Measurements from ENCODE around the gene CCR7.
"Not testable (repeated sequence)": the region's sequence is repeated elsewhere in the genome, so short reads cannot be mapped to it uniquely, and the experiment has no call there.

CCR7 gene

DNA sequence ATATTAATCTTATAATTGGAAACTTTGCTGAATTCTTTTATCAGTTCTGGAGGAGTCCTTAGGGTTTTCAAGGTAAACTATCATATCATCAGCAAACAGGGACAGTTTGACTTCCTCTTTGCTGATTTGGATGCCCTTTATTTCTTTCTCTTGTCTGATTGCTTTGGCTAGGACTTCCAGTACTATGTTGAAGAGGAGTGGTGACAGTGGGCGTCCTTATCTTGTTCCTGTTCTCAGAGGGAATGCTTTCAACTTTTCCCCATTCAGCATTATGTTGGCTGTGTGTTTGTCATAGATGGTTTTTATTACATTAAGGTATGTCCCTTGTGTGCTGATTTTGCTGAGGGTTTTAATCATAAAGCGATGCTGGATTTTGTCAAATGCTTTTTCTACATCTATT, 19.7 kb upstream of the CCR7 start:
- H3K4me3 Mint-ChIP-seq; H3K27me3 Mint-ChIP-seq; H3K36me3 Mint-ChIP-seq (ENCODE audit: insufficient read depth); H3K27ac Mint-ChIP-seq; H3K9me3 Mint-ChIP-seq; DNase-seq; ATAC-seq (replicated peaks): not testable (repeated sequence)
- H3K4me1 Mint-ChIP-seq (ENCODE audit: low read depth in 2 of 2), result peaks cover 30 to 41% of the 10 kb centered on the region in 2 donors

DNA sequence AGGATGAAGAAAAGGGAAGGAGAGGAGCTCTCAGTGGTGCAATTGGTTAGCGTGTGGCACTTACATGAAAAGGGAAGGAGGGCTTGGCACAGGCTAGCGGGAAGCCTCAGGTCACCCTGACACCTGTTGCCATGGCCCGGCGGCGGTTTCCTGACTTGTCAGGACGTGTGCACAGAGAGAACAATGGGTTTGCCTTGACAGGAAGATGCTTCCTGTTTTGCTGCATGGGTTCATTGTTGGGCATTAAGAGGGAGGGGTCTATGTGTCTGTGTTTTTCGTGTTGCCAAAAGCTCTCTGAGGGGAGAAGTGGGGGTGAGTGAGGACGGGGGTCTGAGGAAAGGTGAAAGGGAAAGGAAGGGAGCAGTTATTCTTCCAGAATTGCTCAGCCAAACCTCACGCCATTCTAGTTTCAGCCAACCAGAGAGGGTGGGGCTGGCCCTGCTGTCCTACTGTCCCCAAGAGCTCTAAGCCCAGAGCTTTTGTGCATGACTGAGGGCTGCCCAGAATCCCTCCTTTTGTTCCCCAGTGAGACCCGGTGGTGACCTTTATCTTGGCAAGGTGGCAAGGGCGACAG, 17.1 kb upstream of the CCR7 start:
- Mint-ChIP-seq H3K27me3 (no peaks in the 10 kb centered on the region), H3K4me1 (ENCODE audit: low read depth in 2 of 2) (peaks cover 23 to 33% of the 10 kb centered on the region in 2 donors), H3K9me3 (peaks cover 0 to 2% of the 10 kb centered on the region in 2 donors), H3K36me3 (ENCODE audit: insufficient read depth) (peaks cover 3% of the 10 kb centered on the region), H3K4me3 (peak overlapping the region; percentile 61 to 73), H3K27ac (peak overlapping the region; percentile 33 to 89)
- ATAC-seq (replicated peaks), result peak; percentile 97
- DNase-seq, result peak in 2 of 3 experiments; percentile 41 to 44

DNA sequence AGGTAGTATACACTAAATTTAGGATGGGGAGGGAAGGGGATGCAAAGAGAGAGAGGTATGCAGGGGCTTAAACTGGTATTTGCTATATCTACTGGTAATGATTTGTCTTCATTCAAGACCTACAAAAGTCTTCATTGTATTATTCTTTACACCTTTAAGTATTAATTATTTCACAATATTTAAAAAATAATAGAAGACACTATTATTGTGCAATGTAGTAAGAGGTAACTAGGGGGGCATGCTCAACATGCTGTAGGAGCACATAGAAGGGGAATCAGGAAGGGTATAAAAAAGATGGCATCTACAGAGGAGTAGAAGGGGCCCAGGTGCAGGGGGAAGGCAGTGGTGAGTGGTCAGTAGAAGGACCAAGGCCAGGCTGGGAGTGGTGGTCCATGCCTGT, 14.9 kb upstream of the CCR7 start:
- H3K4me3 Mint-ChIP-seq, result no peak overlapping the region
- peak overlapping the region; percentile 30 to 73 for H3K27ac Mint-ChIP-seq
- H3K9me3 Mint-ChIP-seq, result peaks cover 0 to 2% of the 10 kb centered on the region in 2 donors
- ATAC-seq (replicated peaks), result no peak
- H3K27me3 Mint-ChIP-seq, result no peaks in the 10 kb centered on the region
- peaks cover 24 to 33% of the 10 kb centered on the region in 2 donors for H3K4me1 Mint-ChIP-seq (ENCODE audit: low read depth in 2 of 2)
- H3K36me3 Mint-ChIP-seq (ENCODE audit: insufficient read depth), result no peaks in the 10 kb centered on the region
- DNase-seq, result no peak

DNA sequence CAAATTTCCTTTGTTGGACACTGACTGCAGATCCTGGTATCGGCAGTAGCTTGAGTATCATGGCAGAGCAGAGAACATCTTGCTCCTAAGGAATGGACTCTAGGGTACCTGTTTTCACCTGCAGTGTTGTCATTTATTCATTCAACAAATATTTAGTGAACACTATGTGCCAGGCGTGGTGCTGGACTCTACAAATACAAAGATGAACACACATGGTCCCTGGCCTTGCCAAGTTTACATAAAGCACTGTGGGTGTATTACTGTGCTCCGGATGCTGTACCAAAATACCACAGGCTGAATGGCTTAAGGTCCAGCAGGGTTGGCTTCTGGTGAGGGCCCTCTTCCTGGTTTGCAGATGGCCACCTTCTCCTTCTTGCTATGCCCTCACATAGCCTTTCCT, 14.2 kb upstream of the CCR7 start:
- no peak for ATAC-seq (replicated peaks)

DNA sequence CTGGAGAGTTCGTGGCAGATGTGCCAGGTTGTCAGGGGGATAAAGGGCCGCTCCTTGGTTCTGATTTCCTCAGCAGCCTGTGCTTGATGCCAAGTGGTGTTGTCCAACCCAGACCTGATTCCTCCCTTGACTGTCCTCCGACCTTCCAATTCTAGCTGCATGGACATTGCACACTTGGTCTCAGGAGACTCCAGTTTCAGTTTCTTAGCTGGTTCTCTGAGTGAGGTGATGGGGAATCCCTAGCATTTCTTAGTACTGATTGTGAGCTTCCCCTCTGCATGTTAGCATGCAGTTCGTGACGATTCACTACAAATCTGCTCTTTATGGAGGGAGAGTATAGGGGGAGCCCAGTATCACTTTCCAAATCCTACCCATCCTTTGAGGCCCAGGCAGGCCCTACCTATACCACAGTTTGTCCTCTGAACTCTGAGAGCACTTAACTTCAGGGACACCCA, 12.4 kb upstream of the CCR7 start:
- ATAC-seq (replicated peaks) (no peak), DNase-seq (no peak)
- Mint-ChIP-seq H3K9me3 (peaks cover 0 to 6% of the 10 kb centered on the region in 2 donors), H3K4me3 (no peak overlapping the region), H3K36me3 (ENCODE audit: insufficient read depth) (no peaks in the 10 kb centered on the region), H3K4me1 (ENCODE audit: low read depth in 2 of 2) (peaks cover 18 to 20% of the 10 kb centered on the region in 2 donors), H3K27ac (no peak overlapping the region), H3K27me3 (no peaks in the 10 kb centered on the region)

More for the DNA sequence above, 14.2 kb upstream of the CCR7 start:
- no peak for DNase-seq
- Mint-ChIP-seq H3K4me3 (no peak overlapping the region), H3K4me1 (ENCODE audit: low read depth in 2 of 2) (peaks cover 24 to 27% of the 10 kb centered on the region in 2 donors), H3K27ac (no peak overlapping the region), H3K9me3 (peaks cover 0 to 2% of the 10 kb centered on the region in 2 donors), H3K36me3 (ENCODE audit: insufficient read depth) (no peaks in the 10 kb centered on the region), H3K27me3 (no peaks in the 10 kb centered on the region)

DNA sequence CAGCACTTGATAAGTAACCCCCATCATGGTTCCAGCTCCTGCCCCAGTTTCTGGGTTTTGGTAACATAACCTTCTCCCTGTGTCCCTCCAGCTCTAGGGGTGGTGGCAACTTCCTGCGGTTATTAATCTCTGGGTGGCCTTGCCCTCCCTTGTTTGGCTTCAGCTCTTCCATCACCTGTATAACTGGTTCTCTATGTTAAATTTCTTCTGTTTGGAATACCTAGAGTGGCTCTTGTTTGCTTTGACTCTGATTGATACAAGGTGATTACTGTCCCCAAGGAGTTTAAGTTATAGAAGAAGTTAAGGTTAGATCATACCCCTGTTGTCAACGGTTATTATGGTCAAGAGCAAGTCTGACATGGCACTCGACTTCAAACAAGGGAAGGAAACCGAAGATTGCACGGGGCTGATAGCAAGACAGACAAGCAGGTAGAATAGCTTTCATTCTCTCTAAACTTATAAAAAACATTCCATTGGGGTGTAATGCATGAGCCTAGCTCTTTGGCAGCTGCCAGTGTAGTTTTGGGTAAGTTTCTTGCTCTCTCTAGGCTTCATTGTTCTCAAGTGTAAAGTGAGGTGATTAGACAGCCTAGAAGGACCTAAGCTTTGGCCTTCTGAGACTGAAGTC, 11.0 kb upstream of the CCR7 start:
- Mint-ChIP-seq H3K36me3 (ENCODE audit: insufficient read depth) (no peaks in the 10 kb centered on the region), H3K27me3 (peaks cover 0 to 1% of the 10 kb centered on the region in 2 donors), H3K4me1 (ENCODE audit: low read depth in 2 of 2) (peaks cover 7 to 10% of the 10 kb centered on the region in 2 donors), H3K27ac (no peak overlapping the region), H3K4me3 (no peak overlapping the region), H3K9me3 (peaks cover 0 to 6% of the 10 kb centered on the region in 2 donors)
- no peak for DNase-seq
- no peak for ATAC-seq (replicated peaks)

DNA sequence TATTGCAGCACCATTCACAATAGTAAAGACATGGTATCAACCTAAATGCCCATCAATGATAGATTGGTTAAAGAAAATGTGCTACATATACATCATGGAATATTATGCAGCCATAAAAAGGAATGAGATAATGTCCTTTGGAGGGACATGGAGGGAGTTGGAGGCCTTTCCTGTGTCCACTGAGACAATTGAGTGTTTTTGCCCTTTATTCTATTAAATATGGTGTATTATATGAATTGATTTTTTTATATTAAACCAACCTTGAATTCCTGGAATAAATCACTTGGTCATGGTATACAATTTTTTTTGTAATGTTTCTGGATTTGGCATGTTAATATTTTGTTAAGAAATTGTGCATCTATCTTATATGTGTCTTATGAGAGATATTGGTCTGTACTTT, 9.0 kb upstream of the CCR7 start:
- H3K4me3 Mint-ChIP-seq, result no peak overlapping the region
- H3K9me3 Mint-ChIP-seq, result peaks cover 0 to 6% of the 10 kb centered on the region in 2 donors
- H3K36me3 Mint-ChIP-seq (ENCODE audit: insufficient read depth), result no peaks in the 10 kb centered on the region
- H3K4me1 Mint-ChIP-seq (ENCODE audit: low read depth in 2 of 2), result peaks cover 0 to 7% of the 10 kb centered on the region in 2 donors
- DNase-seq (no peak), ATAC-seq (replicated peaks) (no peak)
- H3K27me3 Mint-ChIP-seq, result peaks cover 6 to 13% of the 10 kb centered on the region in 2 donors
- no peak overlapping the region for H3K27ac Mint-ChIP-seq

DNA sequence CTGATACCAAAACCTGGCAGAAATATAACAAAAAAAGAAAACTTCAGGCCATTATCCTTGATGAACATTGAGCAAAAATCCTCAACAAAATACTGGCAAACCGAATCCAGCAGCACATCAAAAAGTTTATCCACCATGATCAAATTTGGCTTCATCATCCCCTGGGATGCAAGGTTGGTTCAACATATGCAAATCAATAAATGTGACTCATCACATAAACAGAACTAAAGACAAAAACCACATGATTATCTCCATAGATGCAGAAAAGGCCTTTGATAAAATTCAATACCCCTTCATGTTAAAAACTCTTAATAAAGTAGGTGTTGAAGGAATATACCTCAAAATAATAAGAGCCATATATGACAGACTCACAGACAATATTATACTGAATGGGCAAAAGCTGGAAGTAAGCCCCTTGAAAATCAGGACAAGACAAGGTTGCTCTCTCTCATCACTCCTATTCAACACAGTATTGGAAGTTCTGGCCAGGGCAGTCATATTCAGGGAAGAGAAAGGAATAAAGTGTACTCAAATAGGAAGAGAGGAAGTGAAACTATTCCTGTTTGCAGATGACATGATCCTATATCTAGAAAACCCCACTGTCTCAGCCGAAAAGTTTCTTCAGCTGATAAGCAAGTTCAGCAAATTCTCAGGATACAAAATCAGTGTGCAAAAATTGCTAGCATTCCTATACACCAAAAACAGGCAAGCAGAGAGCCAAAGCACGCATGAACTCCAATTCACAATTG, 7.1 kb upstream of the CCR7 start:
- ATAC-seq (replicated peaks); H3K36me3 Mint-ChIP-seq (ENCODE audit: insufficient read depth); H3K4me3 Mint-ChIP-seq; H3K9me3 Mint-ChIP-seq; H3K4me1 Mint-ChIP-seq (ENCODE audit: low read depth in 2 of 2); H3K27ac Mint-ChIP-seq; DNase-seq: not testable (repeated sequence)
- H3K27me3 Mint-ChIP-seq, result peaks cover 6 to 13% of the 10 kb centered on the region in 2 donors

DNA sequence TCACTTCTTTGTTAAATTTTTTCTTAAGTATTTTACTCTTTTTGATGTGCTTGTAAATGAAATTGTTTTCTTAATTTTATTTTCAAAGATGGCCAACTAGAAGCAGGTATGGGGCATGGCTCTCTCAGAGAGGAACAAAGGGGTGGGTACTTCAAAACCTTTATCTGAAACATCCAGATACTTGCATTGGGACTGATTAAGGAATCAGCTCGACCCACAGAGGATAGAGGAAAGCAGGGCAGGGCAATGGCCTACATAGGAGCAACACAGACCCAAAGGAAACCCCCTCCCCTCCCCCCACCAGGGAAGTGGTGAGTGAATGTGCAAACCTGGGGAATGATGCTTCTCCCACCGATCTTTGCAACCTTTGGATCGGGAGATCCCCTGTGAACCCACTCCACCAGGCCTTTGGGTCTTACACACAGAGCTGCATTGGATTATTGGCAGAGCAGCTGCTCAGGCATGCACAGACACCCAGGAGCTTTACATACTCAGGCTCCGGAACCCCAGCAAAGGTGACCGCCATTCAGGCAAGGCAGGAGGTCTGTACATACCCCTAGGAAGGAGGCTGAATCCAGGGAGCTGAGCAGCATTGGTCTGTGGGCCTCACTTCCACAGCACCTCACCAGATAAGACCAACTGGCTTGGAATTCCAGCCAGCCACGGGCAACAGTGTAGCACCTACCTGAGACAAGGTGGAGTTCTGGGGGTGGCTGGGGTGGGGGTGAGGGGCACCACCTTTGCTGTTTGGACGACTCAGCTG, 3.0 kb upstream of the CCR7 start:
- peaks cover 0 to under 1% of the 10 kb centered on the region in 2 donors for H3K9me3 Mint-ChIP-seq
- H3K4me1 Mint-ChIP-seq (ENCODE audit: low read depth in 2 of 2), result peaks cover 33% of the 10 kb centered on the region in 2 donors
- no peak for DNase-seq
- H3K27me3 Mint-ChIP-seq, result peaks cover 6 to 13% of the 10 kb centered on the region in 2 donors
- peaks cover 21% of the 10 kb centered on the region for H3K36me3 Mint-ChIP-seq (ENCODE audit: insufficient read depth)
- H3K4me3 Mint-ChIP-seq, result no peak overlapping the region
- no peak overlapping the region for H3K27ac Mint-ChIP-seq
- ATAC-seq (replicated peaks), result no peak

DNA sequence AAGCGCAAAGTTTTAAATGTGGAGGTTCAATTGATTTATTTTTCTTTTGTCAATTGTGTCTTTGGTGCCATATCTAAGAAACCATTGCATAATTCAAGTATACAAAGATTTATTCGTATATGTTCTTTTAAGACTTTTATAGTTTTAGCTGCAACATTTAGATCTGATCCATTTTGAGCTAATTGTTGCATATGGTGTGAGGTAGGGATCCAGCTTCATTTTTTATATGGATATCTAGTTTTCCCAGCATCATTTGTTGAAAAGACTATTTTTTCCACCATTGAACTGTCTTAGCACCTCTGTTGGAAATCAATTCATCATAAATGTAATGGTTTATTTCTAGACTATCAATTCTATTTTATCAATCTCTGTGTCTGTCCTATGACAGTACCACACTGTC, 2.1 kb upstream of the CCR7 start:
- Mint-ChIP-seq H3K4me1 (ENCODE audit: low read depth in 2 of 2) (peaks cover 42% of the 10 kb centered on the region in 2 donors), H3K27ac (no peak overlapping the region), H3K4me3 (peak overlapping the region in 1 of 2 donors; percentile 90), H3K36me3 (ENCODE audit: insufficient read depth) (peaks cover 29% of the 10 kb centered on the region), H3K9me3 (no peaks in the 10 kb centered on the region), H3K27me3 (peaks cover 6 to 13% of the 10 kb centered on the region in 2 donors)
- ATAC-seq (replicated peaks) (no peak), DNase-seq (no peak)

DNA sequence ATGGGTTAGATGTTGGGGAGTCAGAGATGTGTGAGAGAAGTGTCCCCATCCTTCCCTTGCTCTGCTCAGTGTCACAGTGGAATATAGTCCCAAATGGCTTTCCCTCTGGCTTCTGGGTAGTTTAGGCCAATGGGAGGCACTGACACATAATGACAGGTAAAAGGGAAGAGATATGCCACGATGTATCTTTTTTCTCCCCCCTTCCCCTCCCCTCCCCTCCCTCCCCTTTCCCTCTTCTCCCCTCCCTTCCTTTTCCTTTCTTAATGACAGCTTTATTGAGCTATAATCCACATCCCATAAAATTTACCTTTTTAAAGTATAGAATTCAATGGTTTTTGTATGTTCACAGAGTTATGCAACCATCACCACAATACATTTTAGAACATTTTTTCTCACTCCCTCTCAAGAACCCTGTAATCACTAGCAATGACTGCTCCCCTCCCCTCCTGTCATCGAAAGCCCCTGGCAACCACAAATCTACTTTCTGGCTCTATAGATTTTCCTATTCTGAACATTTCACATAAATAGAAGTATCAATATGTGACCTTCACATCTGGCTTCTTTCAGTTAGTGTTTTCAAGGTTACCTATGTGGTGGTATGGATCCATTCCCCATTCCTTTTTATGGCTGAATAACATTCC, 617 bp upstream of the CCR7 start:
- Mint-ChIP-seq H3K36me3 (ENCODE audit: insufficient read depth) (peaks cover 44% of the 10 kb centered on the region), H3K27ac (peak overlapping the region; percentile 94 to 97), H3K4me3 (peak overlapping the region; percentile 87 to 90), H3K9me3 (no peaks in the 10 kb centered on the region), H3K27me3 (peaks cover 1 to 10% of the 10 kb centered on the region in 2 donors), H3K4me1 (ENCODE audit: low read depth in 2 of 2) (peaks cover 57% of the 10 kb centered on the region in 2 donors)
- DNase-seq, result no peak
- ATAC-seq (replicated peaks), result no peak

DNA sequence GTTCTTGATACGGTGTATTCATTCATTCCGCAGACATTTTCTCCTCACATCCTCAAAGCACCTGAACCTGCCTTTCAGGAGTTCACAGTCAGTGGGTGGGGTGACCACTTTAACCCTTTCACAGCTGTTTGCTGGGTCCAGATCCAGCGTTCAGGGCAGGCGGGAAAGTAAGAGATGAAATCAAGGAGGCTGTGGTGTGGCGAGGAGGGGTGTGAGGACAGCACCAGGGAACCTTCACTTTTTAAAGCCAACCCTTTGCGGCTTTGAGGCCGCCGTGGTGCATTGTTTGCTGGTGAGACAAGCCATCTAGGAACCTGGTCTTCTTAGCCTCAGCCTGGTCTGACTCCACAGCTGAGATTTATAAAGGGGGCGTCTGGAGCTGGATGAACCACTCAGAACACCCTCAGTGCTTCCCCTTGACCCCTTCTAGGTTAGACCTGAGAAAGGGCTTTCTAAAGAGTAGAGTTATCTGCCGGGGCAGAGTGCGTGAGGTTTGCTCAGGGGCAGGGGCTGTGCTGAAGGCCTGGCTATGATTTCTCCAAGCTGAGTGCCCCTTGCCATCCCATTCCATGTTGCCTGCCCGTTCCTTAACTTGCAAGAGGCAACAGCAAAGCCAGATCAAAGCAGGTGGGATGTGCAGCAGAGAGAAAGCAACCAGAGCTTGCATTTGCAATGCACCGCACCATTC, 933 bp downstream of the CCR7 start:
- Mint-ChIP-seq H3K4me3 (peak overlapping the region; percentile 87 to 90), H3K9me3 (no peaks in the 10 kb centered on the region), H3K27ac (peak overlapping the region; percentile 94 to 97), H3K27me3 (no peaks in the 10 kb centered on the region), H3K4me1 (ENCODE audit: low read depth in 2 of 2) (peaks cover 69 to 70% of the 10 kb centered on the region in 2 donors), H3K36me3 (ENCODE audit: insufficient read depth) (peaks cover 57% of the 10 kb centered on the region)
- ATAC-seq (replicated peaks) (peak; percentile 16), DNase-seq (peak; percentile 47 to 60 (median 51))
